GM18867 (cell line): ENCODE results near the gene MED29.

Experiments used
- ATAC-seq: cut with Tn5 transposase; IDR thresholded peaks from one replicate; pipeline ENCODE4 v1.9.1; 2021; ENCODE audit warnings: mild to moderate bottlenecking, moderate library complexity; ENCODE audit not compliant: unreplicated experiment

The MED29 gene

DNA sequence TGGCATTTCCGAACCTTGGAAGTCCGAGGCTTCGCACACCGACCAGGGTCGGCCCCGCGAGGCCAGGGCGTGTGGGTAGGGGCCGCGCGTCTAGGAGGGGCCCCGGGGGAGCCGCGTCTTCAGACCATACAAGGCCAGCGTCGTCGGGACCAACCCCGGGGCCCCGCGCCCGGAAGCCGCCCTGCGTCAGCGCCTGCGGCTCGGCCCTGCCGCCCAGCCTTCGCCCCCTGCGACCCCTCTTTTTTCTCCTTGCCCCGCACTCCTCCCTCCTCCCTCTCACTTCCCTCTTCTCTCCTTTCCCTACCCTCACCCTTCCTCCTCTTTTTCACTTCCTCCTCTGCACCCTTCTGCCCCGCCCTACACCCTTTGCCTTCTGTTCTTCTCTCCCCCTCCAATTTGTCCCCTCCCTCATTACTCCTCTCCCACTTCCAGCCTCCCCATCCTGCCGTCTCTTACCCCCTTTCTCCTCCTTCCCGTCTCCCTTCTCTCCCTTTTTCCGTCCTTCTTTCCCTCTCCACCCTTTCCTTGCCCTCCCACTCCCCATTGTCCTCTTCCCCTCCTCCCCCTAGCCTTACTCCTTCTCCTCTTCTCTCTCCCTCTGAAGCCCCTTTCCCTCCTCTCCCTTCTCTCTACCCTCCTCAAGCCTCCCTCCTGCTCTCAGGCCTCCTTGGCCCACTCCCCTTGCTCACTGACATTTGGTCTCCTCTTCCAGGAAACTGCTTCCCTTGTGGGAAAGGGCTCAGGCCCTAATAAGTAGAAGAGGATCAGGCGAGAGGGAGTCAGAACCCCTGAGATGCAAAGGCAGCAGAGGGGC lies 19.0 kb downstream of the MED29 start:
- peak; percentile 14 for ATAC-seq

DNA sequence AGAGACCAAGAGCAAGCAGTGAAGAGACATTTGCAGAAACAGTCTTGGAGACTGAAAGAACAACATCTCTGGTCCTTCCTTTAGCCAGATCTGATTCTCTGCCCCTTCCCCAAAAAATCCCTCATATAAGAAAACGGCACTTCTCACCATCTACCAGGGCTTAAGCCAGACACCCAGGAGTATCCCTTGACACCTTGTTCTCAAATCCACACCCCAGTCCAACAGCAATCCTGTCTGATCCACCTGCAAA lies 19.6 kb downstream of the MED29 start:
- ATAC-seq = no peak

DNA sequence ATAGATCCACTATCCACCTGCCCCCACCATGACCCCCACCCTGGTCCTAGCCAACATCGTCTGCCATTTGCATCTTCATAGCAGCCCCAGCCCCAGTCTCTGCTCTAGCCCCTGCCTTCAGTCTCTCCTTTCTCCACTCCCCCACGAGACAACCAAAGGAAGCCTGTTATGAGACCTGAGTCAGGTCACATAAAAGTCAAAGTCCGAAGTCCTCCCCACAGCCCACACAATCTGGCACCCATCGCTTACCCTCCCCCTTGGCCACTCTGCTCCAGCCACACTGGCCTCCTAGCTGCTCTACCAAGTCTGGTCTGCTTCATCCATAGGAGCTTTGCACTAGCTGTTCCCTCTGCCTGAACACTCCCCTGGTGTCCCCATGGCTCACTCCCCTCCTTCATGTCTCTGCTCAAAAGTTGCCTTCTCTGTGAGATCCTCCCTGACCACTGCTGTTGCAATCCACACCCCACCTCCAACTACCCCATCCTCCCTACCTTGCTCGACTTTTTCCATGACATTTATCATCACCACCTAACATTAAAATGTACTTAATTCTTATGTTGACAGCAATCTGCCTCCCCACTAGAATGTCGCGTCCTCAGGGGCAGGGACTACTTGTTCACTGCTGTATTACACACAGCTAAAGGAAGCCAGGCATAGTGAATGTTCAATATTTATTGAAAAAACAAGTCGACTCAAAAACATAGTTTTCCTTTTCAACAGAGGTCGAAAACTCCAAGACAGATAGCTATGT lies 20.1 kb downstream of the MED29 start:
- no peak for ATAC-seq

DNA sequence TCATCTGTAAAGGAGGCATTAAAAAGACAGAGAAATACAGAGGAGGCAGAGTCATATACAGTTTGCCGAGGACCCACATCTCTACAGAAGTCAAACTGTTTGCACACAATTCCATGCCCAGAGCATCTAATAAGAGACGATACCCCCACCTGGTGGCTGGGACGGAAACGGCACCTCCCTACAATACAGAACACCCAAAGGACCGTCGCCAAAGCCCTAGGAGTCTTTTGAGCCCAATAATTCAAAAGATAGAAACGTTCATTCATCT lies 20.6 kb downstream of the MED29 start:
- peak; percentile 19 for ATAC-seq

DNA sequence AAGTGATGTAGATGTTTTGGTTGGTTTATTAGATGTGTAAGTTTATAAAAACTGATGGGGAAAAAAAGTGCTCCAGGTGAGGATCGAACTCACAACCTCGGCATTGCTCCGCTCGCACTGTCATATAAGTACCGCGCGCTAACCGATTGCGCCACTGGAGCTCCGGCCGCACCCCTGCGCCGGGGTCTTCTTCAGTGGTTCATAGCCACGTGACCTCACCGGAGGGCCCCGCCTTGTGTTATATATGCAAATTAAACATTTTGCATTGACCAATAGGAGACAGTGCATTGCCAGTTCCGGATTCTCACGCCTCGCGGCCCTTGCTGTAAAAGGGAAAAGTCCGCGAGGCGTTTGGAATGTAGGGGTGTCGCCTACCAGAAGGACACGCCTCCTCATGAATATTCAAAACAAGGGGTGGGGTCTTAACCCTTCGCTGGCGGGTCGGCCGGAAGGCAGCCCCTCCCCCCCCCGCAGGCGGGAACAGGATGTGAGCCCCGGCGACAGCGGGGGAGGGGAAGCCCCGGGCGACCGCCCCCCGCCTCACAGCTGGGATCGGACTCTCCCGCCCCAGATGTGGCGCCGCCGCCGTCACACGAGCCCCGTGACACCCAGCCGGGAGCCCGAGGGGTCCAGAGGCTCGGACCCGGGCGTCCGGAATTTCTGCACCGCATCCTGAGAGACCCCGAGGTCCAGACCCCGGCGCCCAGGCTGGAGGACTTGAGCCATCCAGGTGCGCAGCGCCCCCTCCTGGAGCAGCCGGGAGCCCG lies 21.1 kb downstream of the MED29 start, which contains the start of gene PLEKHG2:
Gene PLEKHG2 (plus strand): TSS at position 570 of the 767 bp plus-strand sequence. CDS start 1,418 bp downstream, outside the sequence.
- ATAC-seq = peak; percentile 51

DNA sequence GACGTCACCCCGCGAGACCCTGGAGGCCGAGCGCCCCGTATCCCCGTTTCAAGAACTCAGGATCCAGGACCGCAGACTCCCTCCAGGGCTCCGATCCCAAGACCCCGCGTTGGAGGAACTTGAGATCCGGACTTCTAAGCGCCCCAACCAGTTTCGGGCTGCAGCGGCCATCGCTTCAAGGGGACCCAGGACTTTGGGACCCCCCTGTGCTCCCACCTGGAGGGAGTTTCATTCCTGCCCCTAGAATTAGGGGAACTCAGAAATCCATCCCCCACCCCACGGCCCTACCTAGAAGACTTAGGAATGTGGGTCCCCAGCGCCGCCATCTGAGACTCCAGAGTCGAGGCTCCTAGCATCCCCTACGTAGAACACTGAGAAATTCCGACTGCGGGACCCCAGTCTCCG lies 21.7 kb downstream of the MED29 start:
- ATAC-seq = no peak

DNA sequence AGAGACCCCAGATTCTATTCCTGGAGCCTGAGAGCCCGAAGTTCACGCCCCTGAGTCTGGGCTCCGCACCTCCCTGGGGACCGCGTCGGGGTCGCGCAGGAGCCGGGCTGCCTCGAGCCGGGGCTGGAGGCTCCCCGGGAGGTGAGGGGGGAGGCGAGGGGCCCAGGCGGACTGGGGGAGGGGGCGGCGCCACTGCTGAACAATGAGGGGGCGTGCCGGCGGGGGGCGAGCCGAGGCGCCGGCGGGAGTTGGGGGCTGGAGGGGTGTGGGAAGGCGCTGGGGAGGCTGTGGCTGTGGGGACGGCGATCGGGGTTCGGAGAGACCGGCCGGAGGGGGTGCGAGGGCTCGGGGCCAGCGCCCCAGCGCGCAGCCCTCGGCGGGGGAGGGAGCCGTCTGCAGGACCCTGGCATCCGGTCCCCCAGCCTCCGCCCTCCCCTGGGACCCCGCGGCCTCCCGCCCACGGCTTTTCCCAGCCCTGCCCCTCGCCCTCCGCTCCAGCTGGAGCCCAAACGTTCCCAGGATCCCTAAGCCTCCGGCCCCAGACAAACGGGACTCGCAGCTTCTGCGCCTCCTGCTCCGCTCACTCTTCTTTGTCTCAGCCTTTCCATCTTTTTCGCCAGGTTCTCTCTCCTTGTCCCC lies 22.2 kb downstream of the MED29 start:
- no peak for ATAC-seq

DNA sequence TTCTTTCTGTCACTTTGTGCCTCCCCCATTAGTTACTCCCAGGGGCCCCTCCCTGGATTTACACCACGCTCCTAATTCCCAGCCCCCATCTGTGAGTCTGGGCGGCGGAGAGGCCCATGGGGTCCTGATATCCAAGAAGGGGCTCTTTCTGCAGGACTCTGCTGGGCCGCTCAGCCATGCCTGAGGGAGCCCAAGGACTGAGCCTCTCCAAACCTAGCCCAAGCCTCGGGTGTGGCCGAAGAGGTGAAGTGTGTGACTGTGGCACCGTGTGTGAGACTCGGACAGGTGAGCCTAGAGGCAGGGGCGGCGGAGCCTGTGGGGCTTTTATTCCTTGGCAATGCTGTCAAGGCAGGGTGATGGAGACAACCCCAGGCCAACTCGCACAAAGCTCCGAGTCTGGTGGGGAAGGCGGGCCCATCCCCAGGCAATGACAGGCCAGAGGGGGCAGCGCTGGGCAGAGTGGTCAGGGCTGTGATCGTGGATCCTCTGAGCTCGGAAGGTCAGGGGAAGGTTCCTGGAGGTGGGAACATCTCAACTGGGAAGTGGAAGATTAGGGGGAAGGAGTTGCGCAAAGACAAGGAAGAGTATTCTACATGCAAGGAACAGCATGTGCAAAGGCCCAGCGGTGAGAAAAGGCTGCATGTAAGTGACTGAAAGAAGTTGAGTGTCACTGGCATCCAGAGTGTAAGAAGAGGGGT lies 22.9 kb downstream of the MED29 start:
- ATAC-seq = no peak

DNA sequence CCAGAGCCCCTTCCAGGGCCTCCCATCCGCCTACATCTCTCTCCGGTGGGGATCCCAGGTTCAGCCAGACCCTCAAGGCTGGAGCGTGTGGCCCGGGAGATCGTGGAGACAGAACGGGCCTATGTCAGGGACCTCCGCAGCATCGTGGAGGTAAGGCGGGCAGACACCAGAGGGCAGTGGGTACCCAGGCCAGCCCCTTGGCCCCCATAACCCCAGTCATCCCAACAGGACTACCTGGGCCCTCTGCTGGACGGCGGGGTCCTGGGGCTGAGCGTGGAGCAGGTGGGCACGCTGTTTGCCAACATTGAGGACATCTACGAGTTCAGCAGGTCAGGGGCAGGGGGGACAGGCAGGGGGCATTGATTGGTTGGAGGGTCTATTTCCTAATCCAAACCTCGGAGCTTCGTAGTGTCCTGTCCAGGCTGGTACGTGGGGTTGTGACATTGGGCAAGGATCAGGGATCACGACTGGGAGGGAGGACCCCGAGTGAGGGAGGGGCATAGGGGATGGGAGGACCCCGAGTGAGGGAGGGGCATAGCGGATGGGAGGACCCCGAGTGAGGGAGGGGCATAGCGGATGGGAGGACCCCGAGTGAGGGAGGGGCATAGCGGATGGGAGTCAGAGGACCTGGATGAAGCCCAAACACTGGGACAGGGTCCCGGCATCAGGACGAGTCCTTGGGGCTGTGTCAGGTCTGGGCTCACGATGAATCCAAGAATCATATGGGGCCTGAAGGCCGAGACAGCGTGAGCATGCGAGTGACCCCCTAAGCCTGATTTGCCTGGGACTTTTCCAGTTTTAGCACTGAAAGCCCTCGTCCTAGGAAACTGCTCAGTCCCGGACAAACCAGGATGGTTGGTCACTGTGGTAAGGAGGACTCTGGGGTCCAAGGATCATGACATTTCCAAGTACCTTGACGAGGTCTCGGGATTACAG lies 24.2 kb downstream of the MED29 start:
- ATAC-seq = no peak

DNA sequence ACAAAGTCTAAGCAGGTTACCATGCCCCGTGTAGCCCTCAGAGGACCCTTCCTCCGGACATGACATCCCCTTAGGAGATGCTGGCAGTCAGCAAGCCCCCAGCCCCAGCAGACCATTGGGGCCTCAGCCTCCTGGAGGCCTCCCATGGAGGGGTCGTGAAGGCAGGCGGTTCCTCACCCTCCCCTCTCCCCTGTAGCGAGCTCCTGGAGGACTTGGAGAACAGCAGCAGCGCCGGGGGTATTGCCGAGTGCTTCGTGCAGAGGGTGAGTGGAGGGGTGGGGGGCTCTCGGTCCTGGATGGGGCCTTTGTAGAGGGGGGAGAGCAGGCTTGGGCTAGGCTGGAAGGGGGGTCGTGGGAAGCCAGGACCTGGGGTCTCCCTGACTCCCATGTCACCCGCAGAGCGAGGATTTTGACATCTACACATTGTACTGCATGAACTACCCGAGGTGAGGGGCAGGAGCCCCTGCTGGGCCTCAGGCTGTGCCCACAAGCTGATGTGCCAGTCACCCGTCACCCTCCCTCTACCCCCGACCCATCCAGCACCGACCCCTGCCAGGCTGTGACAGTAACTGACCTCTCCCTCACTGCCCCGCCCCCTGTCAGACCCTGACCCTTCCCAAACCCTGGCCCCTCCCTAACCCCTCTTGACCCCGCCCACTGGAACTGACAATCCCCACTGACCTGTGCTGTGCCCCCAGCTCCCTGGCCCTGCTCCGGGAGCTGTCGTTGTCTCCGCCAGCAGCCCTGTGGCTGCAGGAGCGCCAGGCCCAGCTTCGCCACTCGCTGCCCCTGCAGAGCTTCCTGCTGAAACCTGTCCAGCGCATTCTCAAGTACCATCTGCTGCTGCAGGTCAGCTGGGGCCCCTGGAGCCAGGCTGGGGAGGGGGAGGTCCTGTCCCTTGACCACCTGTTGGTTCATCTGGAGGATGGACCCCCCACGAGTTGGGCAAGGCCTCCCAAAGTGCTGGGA lies 25.3 kb downstream of the MED29 start:
- ATAC-seq = no peak

DNA sequence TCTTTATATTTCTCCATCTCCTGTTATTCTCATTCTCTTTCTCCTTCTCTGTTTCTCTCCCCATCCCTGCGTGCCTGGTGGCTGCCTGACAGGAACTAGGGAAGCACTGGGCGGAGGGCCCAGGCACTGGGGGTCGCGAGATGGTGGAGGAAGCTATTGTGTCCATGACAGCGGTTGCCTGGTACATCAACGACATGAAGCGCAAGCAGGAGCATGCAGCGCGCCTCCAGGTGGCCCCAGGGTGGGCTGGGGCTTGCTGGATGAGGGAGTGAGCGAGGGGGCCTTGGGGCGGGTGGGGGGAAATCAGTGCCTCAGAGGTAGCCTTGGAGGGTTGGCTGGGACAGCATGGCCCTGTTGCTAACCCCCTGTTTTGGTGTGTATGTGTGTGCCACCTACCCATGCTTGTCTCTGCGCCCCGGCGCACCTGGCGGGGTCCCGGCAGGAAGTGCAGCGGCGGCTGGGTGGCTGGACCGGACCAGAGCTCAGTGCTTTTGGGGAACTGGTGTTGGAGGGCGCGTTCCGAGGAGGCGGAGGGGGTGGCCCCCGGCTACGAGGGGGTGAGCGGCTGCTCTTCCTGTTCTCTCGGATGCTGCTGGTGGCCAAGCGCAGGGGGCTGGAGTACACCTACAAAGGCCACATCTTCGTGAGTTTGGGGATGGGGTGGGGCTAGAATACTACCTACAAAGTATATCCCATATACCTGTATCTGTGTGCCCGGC lies 26.4 kb downstream of the MED29 start:
- no peak for ATAC-seq

DNA sequence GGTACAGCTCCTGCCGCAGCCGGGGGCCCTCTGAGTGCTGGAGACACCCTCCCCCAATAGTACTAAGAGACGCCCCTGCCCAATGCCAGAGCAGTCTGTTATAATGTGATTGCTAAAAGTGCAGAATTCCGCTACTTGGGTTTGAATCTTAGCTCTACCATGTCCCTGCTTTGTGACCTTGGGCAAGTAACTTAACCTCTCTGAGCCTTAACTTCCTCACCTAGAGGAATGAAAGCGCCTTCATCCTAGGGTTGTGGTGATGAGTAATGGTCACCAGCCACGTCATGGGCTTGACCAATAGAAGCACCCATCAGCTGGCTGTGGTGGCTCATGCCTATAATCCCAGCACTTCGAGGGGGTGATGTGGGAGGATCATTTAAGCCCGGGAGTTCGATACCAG lies 27.8 kb downstream of the MED29 start:
- ATAC-seq = no peak

DNA sequence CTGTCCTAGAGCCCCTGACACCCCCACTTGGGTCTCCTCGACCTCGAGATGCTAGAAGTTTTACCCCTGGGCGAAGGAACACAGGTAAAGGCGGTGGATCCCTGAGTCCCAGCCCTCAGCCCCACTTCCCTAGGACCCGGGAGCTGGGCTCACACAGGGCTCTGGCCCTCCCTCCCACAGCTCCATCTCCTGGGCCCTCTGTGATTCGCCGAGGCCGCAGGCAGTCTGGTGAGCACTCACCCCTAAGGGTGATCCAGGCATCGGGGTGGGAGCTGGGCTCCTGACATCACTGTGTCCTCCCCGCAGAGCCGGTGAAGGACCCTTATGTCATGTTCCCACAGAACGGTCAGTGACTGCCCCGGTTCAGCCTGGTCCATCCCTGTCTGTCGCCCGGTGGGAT lies 29.6 kb downstream of the MED29 start:
- ATAC-seq = no peak

DNA sequence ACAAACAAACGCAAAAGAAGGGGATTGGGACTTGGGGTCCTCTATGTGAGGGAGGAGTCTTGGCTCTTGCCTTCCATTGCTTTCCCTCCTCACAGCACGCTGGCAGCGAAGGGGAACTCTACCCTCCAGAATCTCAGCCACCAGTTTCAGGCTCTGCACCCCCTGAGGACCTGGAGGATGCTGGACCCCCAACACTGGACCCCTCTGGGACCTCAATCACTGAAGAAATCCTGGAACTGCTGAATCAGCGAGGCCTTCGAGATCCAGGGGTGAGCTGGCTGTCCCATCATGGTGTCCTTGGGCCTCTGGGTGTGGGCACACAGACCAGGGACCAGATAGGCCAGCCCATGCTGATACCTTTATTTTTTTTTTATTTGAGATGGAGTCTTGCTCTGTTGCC lies 30.8 kb downstream of the MED29 start:
- no peak for ATAC-seq

DNA sequence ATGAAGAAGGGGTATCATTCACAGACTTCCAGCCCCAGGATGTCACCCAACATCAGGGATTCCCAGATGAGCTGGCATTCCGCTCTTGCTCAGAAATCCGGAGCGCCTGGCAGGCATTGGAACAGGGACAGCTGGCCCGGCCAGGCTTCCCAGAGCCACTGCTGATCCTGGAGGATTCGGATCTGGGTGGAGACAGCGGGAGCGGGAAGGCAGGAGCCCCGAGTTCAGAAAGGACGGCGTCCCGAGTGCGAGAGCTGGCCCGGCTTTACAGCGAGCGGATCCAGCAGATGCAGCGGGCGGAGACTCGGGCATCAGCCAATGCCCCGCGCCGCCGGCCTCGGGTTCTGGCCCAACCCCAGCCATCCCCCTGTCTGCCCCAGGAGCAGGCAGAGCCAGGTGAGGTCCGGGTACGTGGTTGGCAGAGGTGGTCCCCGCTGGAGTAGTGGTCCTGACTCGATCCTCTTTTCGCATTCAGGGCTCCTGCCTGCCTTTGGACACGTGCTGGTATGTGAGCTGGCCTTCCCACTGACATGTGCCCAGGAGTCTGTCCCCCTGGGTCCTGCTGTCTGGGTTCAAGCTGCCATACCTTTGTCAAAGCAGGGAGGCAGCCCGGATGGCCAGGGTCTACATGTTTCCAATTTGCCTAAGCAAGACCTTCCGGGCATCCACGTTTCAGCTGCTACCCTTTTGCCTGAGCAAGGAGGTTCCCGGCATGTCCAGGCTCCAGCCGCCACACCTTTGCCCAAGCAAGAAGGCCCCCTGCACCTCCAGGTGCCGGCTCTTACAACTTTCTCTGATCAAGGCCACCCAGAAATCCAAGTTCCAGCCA lies 32.3 kb downstream of the MED29 start:
- ATAC-seq = no peak

DNA sequence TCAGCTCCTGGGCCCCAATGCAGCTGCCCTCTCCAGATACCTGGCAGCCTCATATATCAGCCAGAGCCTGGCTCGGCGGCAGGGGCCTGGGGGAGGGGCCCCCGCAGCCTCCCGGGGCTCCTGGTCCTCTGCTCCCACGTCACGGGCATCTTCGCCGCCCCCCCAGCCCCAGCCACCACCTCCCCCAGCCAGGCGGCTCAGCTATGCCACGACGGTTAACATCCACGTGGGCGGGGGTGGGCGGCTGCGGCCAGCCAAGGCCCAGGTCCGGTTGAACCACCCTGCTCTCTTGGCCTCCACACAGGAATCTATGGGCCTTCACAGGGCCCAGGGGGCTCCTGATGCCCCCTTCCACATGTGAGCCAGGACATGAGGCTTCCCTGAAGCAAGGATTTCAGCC lies 33.8 kb downstream of the MED29 start:
- ATAC-seq = no peak

DNA sequence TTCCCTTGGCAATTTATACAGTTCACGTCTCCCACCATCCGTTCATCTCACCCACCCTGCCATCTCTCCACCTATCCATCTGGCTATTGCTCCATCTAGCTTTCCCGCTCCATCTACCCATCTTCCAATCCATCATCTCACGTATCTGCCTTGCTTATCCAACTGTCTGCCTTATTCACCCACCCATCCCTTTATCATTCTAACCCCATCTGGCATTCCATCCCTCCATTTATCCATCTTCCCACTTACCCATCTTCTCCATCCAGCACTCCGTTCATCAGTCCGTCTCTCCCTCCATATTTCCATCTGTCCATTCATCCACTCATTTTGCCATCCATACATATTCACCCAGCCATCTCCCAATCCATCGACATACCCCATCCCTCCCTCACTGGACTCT lies 34.6 kb downstream of the MED29 start:
- ATAC-seq = no peak
